Transverse colon (tissue), 3 donors: ENCODE measurements around the gene APBB2.

ENCODE experiments used
- CTCF ChIP-seq, 5 experiments: fragments of 200-600 bp in 3 of 5; fragments of 450-650 bp in 2 of 5; sonication (generic) in 3 of 5; IDR thresholded peaks; 1 replicate in 2 of 5; 2 replicates in 3 of 5; pipeline ENCODE4 v1.5.1; 2016 to 2017; ENCODE audit warnings: antibody characterized with exemption in 5 of 5, inconsistent platforms in 3 of 5, mild to moderate bottlenecking in 2 of 5, moderate library complexity in 1 of 5
- POLR2A ChIP-seq: fragments of 450-650 bp; IDR thresholded peaks from one replicate; pipeline ENCODE4 v1.6.1; 2016; ENCODE audit warnings: antibody characterized with exemption, mild to moderate bottlenecking, moderate library complexity

- peak in 1 of 5 experiments; percentile 15 for TF ChIP-seq CTCF (IDR thresholded peaks at IDR 0.05)
- no peak for TF ChIP-seq POLR2A
Observed at GRCh38 chr4:41134581-41134980, 79.8 kb downstream of the APBB2 start.
